IMR-90 (cell line): Measurements from ENCODE around the gene FBXW5.

Experiments used
- CEBPB ChIP-seq: IDR thresholded peaks from 2 replicates; pipeline ENCODE4 v1.6.1; 2012; ENCODE audit warnings: low read depth, low read length, improper control_type of control experiment
- CHD1 ChIP-seq: IDR thresholded peaks from 2 replicates; pipeline ENCODE4 v1.6.1; 2012; ENCODE audit warnings: low read depth, low read length, improper control_type of control experiment
- FOS ChIP-seq: fragments of 150-350 bp; IDR thresholded peaks from 2 replicates; pipeline ENCODE4 v1.6.1; 2016; ENCODE audit warnings: low read depth, low read length
- MAZ ChIP-seq: IDR thresholded peaks from 2 replicates; pipeline ENCODE4 v1.6.1; 2012; ENCODE audit warnings: low read depth, mild to moderate bottlenecking, low read length, improper control_type of control experiment, moderate library complexity, borderline replicate concordance
- MXI1 ChIP-seq: IDR thresholded peaks from 2 replicates; pipeline ENCODE4 v1.6.1; 2012; ENCODE audit warnings: low read depth, mild to moderate bottlenecking, low read length, moderate library complexity, borderline replicate concordance
- POLR2A ChIP-seq: IDR thresholded peaks from 2 replicates; pipeline ENCODE4 v1.6.1; 2012; ENCODE audit warnings: mild to moderate bottlenecking, low read depth, low read length
- RAD21 ChIP-seq: IDR thresholded peaks from 2 replicates; pipeline ENCODE4 v1.6.1; 2012; ENCODE audit warnings: low read length, improper control_type of control experiment
- RCOR1 ChIP-seq: IDR thresholded peaks from 2 replicates; pipeline ENCODE4 v1.6.1; 2012; ENCODE audit warnings: mild to moderate bottlenecking, low read length, improper control_type of control experiment; ENCODE audit not compliant: insufficient replicate concordance
- RFX5 ChIP-seq: IDR thresholded peaks from 2 replicates; pipeline ENCODE4 v1.8.0; 2012; ENCODE audit warnings: low read depth, mild to moderate bottlenecking, low read length, moderate library complexity
- TF ChIP-seq, protein P1 (sequence below): conservative IDR thresholded peaks from 2 replicates; pipeline ENCODE4 v1.5.1; 2012; ENCODE audit warnings: mild to moderate bottlenecking, low read depth, low read length, improper control_type of control experiment
- TF ChIP-seq, protein P2 (sequence below): fragments of 150-350 bp; IDR thresholded peaks from 2 replicates; pipeline ENCODE4 v1.6.1; 2016; ENCODE audit warnings: low read depth, mild to moderate bottlenecking, low read length, moderate library complexity, borderline replicate concordance

DNA sequence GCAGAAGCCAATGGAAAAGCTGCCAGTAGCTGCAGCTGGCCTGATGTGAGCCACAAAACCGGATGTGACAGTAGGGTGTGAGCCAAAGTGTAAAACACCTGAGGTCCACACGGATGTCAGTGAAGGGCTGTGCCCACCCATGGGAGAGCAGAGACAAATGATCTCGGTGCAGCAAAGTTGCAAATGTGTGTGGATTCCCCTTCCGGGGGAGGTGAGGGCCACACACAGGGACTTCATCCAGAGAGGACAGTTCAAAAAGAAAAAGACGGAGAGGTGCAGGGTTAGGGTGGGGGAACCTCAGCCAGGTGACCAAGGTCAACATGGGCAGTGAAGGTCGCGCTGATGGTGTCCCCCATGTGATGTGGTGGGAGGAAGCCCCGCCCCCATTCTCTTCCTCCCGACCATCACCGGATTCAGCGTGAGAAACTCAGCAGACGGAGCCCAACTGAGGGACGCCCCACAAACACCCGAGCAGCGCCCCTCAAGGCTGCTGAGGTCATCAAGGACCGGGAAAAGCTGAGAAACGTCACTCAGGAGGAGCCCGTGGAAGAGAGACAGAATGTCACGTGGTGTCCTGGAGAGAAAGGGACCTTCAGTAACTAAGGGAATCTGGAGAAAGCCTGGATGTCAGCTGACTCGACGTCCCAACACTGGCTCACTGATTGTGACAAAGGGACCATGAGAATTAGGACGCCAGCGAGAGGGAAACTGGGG, 21.4 kb upstream of the FBXW5 start:
- TF ChIP-seq, protein P1, sequence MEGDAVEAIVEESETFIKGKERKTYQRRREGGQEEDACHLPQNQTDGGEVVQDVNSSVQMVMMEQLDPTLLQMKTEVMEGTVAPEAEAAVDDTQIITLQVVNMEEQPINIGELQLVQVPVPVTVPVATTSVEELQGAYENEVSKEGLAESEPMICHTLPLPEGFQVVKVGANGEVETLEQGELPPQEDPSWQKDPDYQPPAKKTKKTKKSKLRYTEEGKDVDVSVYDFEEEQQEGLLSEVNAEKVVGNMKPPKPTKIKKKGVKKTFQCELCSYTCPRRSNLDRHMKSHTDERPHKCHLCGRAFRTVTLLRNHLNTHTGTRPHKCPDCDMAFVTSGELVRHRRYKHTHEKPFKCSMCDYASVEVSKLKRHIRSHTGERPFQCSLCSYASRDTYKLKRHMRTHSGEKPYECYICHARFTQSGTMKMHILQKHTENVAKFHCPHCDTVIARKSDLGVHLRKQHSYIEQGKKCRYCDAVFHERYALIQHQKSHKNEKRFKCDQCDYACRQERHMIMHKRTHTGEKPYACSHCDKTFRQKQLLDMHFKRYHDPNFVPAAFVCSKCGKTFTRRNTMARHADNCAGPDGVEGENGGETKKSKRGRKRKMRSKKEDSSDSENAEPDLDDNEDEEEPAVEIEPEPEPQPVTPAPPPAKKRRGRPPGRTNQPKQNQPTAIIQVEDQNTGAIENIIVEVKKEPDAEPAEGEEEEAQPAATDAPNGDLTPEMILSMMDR: no peak
- TF ChIP-seq FOS (no peak), RAD21 (no peak), CEBPB (no peak), CHD1 (no peak), POLR2A (no peak), RFX5 (no peak), MXI1 (no peak), MAZ (no peak), RCOR1 (no peak)
- TF ChIP-seq, protein P2, sequence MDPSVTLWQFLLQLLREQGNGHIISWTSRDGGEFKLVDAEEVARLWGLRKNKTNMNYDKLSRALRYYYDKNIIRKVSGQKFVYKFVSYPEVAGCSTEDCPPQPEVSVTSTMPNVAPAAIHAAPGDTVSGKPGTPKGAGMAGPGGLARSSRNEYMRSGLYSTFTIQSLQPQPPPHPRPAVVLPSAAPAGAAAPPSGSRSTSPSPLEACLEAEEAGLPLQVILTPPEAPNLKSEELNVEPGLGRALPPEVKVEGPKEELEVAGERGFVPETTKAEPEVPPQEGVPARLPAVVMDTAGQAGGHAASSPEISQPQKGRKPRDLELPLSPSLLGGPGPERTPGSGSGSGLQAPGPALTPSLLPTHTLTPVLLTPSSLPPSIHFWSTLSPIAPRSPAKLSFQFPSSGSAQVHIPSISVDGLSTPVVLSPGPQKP: no peak
